Activated gamma-delta T cell treated with anti-CD3 and anti-CD28 coated beads, Interleukin-2, amount 50 U/mL, for 16 hours (primary cell): ENCODE data around the gene RASSF10.

ENCODE experiments used
- DNase-seq: peaks from one replicate; pipeline ENCODE4 v3.0.0-alpha.2; 2020; ENCODE audit warnings: low read depth

RASSF10 gene

DNA sequence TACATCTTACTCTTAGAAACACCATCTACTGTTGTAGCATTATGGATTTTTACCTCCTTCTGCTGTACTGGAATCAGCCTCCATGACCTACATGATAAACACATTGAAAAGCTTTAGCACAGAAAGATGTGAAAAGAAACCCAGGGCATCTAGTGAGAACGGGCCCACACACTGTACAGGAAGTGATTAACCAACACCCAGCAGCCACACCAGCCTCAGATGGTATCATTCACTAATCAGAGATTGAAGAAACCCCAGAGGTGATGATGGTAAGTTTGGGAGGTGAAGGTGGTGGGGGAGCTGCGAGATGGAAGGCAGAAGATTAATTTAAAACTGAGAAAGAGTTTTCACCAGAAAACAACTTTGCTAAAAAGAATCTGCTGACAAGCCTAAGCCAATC, 46.1 kb downstream of the RASSF10 start:
- no peak for DNase-seq

GRCh38 chr11:13061294-13061990, 52.3 kb downstream of the RASSF10 start:
- DNase-seq = no peak
